HG03439 (cell line): ENCODE measurements around the gene DNAJA4.
"Not testable (repeated sequence)": the region's sequence is repeated elsewhere in the genome, so short reads cannot be mapped to it uniquely, and the experiment has no call there.

Experiments used
- ATAC-seq: cut with Tn5 transposase; IDR thresholded peaks from one replicate; pipeline ENCODE4 v1.9.1; 2021; ENCODE audit warnings: mild to moderate bottlenecking, moderate library complexity; ENCODE audit not compliant: unreplicated experiment

Gene DNAJA4

GRCh38 chr15:78243491-78243941 lies 20.8 kb upstream of the DNAJA4 start:
- no peak for ATAC-seq

- no peak for ATAC-seq
These were observed 20.3 kb upstream of the DNAJA4 start for GRCh38 chr15:78244101-78244500.

- no peak for ATAC-seq
These were observed 19.5 kb upstream of the DNAJA4 start for GRCh38 chr15:78244893-78245292.

GRCh38 chr15:78245392-78245791 lies 19.0 kb upstream of the DNAJA4 start:
- not testable (repeated sequence) for ATAC-seq

GRCh38 chr15:78245976-78246620 lies 18.3 kb upstream of the DNAJA4 start:
- ATAC-seq: not testable (repeated sequence)

- ATAC-seq: no peak
These were observed 16.5 kb upstream of the DNAJA4 start for GRCh38 chr15:78247911-78248310.

GRCh38 chr15:78249131-78249530 lies 15.2 kb upstream of the DNAJA4 start:
- ATAC-seq: no peak

GRCh38 chr15:78251136-78251535 lies 13.2 kb upstream of the DNAJA4 start:
- ATAC-seq: no peak

GRCh38 chr15:78255421-78256043 lies 8.8 kb upstream of the DNAJA4 start:
- ATAC-seq: no peak

GRCh38 chr15:78256044-78256437 lies 8.3 kb upstream of the DNAJA4 start:
- no peak for ATAC-seq

GRCh38 chr15:78257681-78258080 lies 6.7 kb upstream of the DNAJA4 start:
- no peak for ATAC-seq

- no peak for ATAC-seq
These were observed 5.1 kb upstream of the DNAJA4 start for GRCh38 chr15:78259232-78259631.

- ATAC-seq: no peak
These were observed 3.9 kb upstream of the DNAJA4 start for GRCh38 chr15:78260489-78260888.

- ATAC-seq: no peak
These were observed 3.3 kb upstream of the DNAJA4 start for GRCh38 chr15:78261062-78261461.

GRCh38 chr15:78263351-78263781 lies 996 bp upstream of the DNAJA4 start:
- ATAC-seq: no peak

GRCh38 chr15:78263907-78264303 lies 457 bp upstream of the DNAJA4 start:
- no peak for ATAC-seq

GRCh38 chr15:78265137-78265460 lies 737 bp downstream of the DNAJA4 start:
- no peak for ATAC-seq

GRCh38 chr15:78265752-78266224 lies 1.4 kb downstream of the DNAJA4 start:
- no peak for ATAC-seq

- ATAC-seq: no peak
These were observed 1.9 kb downstream of the DNAJA4 start for GRCh38 chr15:78266229-78266628.

- ATAC-seq: no peak
These were observed 2.4 kb downstream of the DNAJA4 start for GRCh38 chr15:78266806-78267205.

GRCh38 chr15:78272316-78272715 lies 8.0 kb downstream of the DNAJA4 start:
- ATAC-seq: no peak

GRCh38 chr15:78272776-78273175 lies 8.4 kb downstream of the DNAJA4 start:
- no peak for ATAC-seq

GRCh38 chr15:78274994-78275393 lies 10.6 kb downstream of the DNAJA4 start:
- no peak for ATAC-seq
